ENCODE results near the gene ATP2C1.

DNA sequence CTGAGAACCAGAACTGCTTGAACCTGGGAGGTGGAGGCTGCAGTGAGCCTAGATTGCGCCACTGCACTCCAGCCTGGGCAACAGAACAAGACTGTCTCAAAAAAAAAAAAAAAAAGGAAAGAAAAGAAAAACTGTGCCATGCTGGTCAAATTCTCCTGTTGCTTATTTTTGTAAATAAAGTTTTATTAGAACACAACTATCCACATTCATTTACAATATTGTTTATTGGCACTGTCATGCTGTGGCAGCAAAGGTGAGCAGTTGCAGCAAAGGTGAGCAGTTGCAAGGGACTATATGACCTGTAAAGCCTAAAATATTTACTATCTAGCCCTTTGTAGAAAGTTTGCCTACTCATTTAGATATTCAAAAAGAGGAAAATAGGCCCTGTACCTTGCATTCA, 114.4 kb downstream of the ATP2C1 start:
- TF ChIP-seq, protein P1, sequence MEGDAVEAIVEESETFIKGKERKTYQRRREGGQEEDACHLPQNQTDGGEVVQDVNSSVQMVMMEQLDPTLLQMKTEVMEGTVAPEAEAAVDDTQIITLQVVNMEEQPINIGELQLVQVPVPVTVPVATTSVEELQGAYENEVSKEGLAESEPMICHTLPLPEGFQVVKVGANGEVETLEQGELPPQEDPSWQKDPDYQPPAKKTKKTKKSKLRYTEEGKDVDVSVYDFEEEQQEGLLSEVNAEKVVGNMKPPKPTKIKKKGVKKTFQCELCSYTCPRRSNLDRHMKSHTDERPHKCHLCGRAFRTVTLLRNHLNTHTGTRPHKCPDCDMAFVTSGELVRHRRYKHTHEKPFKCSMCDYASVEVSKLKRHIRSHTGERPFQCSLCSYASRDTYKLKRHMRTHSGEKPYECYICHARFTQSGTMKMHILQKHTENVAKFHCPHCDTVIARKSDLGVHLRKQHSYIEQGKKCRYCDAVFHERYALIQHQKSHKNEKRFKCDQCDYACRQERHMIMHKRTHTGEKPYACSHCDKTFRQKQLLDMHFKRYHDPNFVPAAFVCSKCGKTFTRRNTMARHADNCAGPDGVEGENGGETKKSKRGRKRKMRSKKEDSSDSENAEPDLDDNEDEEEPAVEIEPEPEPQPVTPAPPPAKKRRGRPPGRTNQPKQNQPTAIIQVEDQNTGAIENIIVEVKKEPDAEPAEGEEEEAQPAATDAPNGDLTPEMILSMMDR (conservative IDR thresholded peaks at IDR 0.05; ENCODE audit: low read length), result no peak
- TF ChIP-seq EZH2phosphoT487 (IDR thresholded peaks at IDR 0.05; ENCODE audit: borderline replicate concordance), result no peak
